A549 (cell line): ENCODE results near the gene GOLGA6L2. TPM values are rescaled to one million over a fixed set of nuclear protein-coding genes. Genes with fewer than 3 reads are reported as not detected.

ENCODE experiments used
- ATAC-seq, 2 experiments: fragments of 200-7000 bp in 1 of 2; fragments of >200 bp in 1 of 2; cut with Nextera tagmentation in 1 of 2; cut with Tn5 transposase in 1 of 2; 3 replicates each; pipeline versions ENCODE4 v1.8.0 to v1.9.1; 2018 to 2020; ENCODE audit warnings: mild to moderate bottlenecking in 1 of 2, moderate library complexity in 1 of 2
- CTCF ChIA-PET: fragments of 300-600 bp; sonication (Branson Sonifier 250); formaldehyde crosslinking; extraction: SDS; loops from one replicate; lab custom pipeline; 2021; ENCODE audit warnings: antibody characterized with exemption, inconsistent platforms; lab: Yijun Ruan, JAX
- POLR2A ChIA-PET: fragments of 350-600 bp; formaldehyde crosslinking; extraction: SDS; loops from one replicate; lab custom pipeline; 2021; ENCODE audit warnings: antibody characterized with exemption, inconsistent platforms; lab: Yijun Ruan, JAX
- DNase-seq, 2 experiments: peaks; one replicate each; pipeline versions ENCODE4 v3.0.0 to v3.0.0-alpha.2; 2011 to 2016; ENCODE audit warnings: low read depth in 1 of 2, low spot score in 1 of 2
- FAIRE-seq: peaks from 2 replicates; lab custom pipeline; 2011; peaks lifted over from hg19 to GRCh38; lab: Jason Lieb, UNC
- H3K27ac ChIP-seq, 2 experiments: fragments of >200 bp; sonication (Bioruptor Twin); formaldehyde crosslinking; 3 replicates each; pipeline ENCODE4 v1.5.1; 2016 to 2017
- H3K4me1 ChIP-seq: fragments of >200 bp; sonication (Bioruptor Twin); formaldehyde crosslinking; 3 replicates; pipeline ENCODE4 v1.6.1; 2016
- H3K4me2 ChIP-seq: fragments of >200 bp; sonication (Bioruptor Twin); formaldehyde crosslinking; 3 replicates; pipeline ENCODE4 v1.6.1; 2016
- H3K4me3 ChIP-seq: fragments of >200 bp; sonication (Bioruptor Twin); formaldehyde crosslinking; 3 replicates; pipeline ENCODE4 v1.5.1; 2016
- H3K9me3 ChIP-seq: fragments of >200 bp; sonication (Bioruptor Twin); formaldehyde crosslinking; 3 replicates; pipeline ENCODE4 v1.6.1; 2016
- ATOH8 ChIP-seq: fragments of 250-450 bp; sonication (Bioruptor Pico); IDR thresholded peaks from 2 replicates; pipeline ENCODE4 v1.5.0; 2020; ENCODE audit warnings: low read depth, mild to moderate bottlenecking, moderate library complexity
- CBX2 ChIP-seq: fragments of 200-600 bp; sonication (generic); IDR thresholded peaks from 2 replicates; pipeline ENCODE4 v1.6.1; 2016; ENCODE audit warnings: low read depth, mild to moderate bottlenecking, borderline replicate concordance
- CEBPB ChIP-seq, 2 experiments: fragments of >200 bp in 1 of 2; sonication (Bioruptor Twin) in 1 of 2; formaldehyde crosslinking in 1 of 2; IDR thresholded peaks; 2 replicates each; pipeline ENCODE4 v1.6.1; 2012 to 2016
- CHD2 ChIP-seq: fragments of 150-350 bp; IDR thresholded peaks from 2 replicates; pipeline ENCODE4 v1.6.1; 2014; ENCODE audit warnings: low read length; ENCODE audit not compliant: partially characterized antibody
- CTCF ChIP-seq: fragments of >200 bp; sonication (Bioruptor Twin); formaldehyde crosslinking; IDR thresholded peaks from 3 replicates; pipeline ENCODE4 v1.5.1; 2016
- EHMT2 ChIP-seq: fragments of 200-600 bp; sonication (generic); IDR thresholded peaks from 2 replicates; pipeline ENCODE4 v1.6.1; 2016; ENCODE audit warnings: antibody characterized with exemption, low read depth, mild to moderate bottlenecking, moderate library complexity
- ELK1 ChIP-seq: fragments of 150-350 bp; IDR thresholded peaks from 2 replicates; pipeline ENCODE4 v1.6.1; 2014; ENCODE audit warnings: low read depth, mild to moderate bottlenecking, low read length
- FOSB ChIP-seq: fragments of 250-450 bp; sonication (Bioruptor Pico); IDR thresholded peaks from 2 replicates; pipeline ENCODE4 v1.5.0; 2020; ENCODE audit warnings: mild to moderate bottlenecking, moderate library complexity
- FOSL2 ChIP-seq, 2 experiments: fragments of 450-650 bp in 1 of 2; fragments of >200 bp in 1 of 2; sonication (Bioruptor Twin) in 1 of 2; formaldehyde crosslinking; IDR thresholded peaks; 2 replicates each; pipeline versions ENCODE4 v1.5.0 to v1.6.1; 2016 to 2020; ENCODE audit warnings: mild to moderate bottlenecking in 1 of 2, moderate library complexity in 1 of 2
- GATA3 ChIP-seq: IDR thresholded peaks from 2 replicates; pipeline ENCODE4 v1.6.1; 2012; ENCODE audit warnings: borderline replicate concordance
- JUN ChIP-seq, 2 experiments: fragments of >200 bp; sonication (Bioruptor Twin); formaldehyde crosslinking; IDR thresholded peaks; 2 replicates in 1 of 2; 3 replicates in 1 of 2; pipeline ENCODE4 v1.6.1; 2016 to 2017
- JUNB ChIP-seq: fragments of >200 bp; sonication (Bioruptor Twin); formaldehyde crosslinking; IDR thresholded peaks from 2 replicates; pipeline ENCODE4 v1.6.1; 2016
- MAFK ChIP-seq: fragments of 450-650 bp; IDR thresholded peaks from 2 replicates; pipeline ENCODE4 v1.6.1; 2014; ENCODE audit not compliant: partially characterized antibody
- POLR2AphosphoS2 ChIP-seq: conservative IDR thresholded peaks from 2 replicates; pipeline ENCODE4 v1.6.1; 2012; ENCODE audit warnings: low read length, improper control_type of control experiment, inconsistent platforms
- RAD21 ChIP-seq, 2 experiments: fragments of >200 bp in 1 of 2; sonication (Bioruptor Twin) in 1 of 2; formaldehyde crosslinking in 1 of 2; IDR thresholded peaks in 1 of 2; conservative IDR thresholded peaks in 1 of 2; 2 replicates in 1 of 2; 3 replicates in 1 of 2; pipeline ENCODE4 v1.6.1; 2012 to 2018; ENCODE audit warnings: inconsistent platforms in 1 of 2
- RCOR1 ChIP-seq: fragments of 150-350 bp; IDR thresholded peaks from 2 replicates; pipeline ENCODE4 v1.6.1; 2014; ENCODE audit warnings: antibody characterized with exemption, low read length, low read depth
- REST ChIP-seq: fragments of 200-600 bp; sonication (generic); IDR thresholded peaks from 2 replicates; pipeline ENCODE4 v1.6.1; 2016; ENCODE audit warnings: antibody characterized with exemption, mild to moderate bottlenecking, moderate library complexity
- RFX5 ChIP-seq: fragments of 450-650 bp; IDR thresholded peaks from 2 replicates; pipeline ENCODE4 v1.7.1; 2014; ENCODE audit warnings: antibody characterized with exemption, mild to moderate bottlenecking, moderate library complexity
- RNF2 ChIP-seq: fragments of 200-600 bp; sonication (generic); IDR thresholded peaks from 2 replicates; pipeline ENCODE4 v1.6.1; 2016; ENCODE audit warnings: low read depth, mild to moderate bottlenecking, antibody characterized with exemption, moderate library complexity, borderline replicate concordance
- SREBF2 ChIP-seq: fragments of 450-650 bp; IDR thresholded peaks from 2 replicates; pipeline ENCODE4 v1.6.1; 2014; ENCODE audit warnings: mild to moderate bottlenecking, moderate library complexity
- TP53 ChIP-seq: fragments of 250-450 bp; sonication (Bioruptor Pico); IDR thresholded peaks from 2 replicates; pipeline ENCODE4 v1.5.0; 2021; ENCODE audit warnings: mild to moderate bottlenecking, moderate library complexity
- ZFP36 ChIP-seq: fragments of 450-650 bp; IDR thresholded peaks from 2 replicates; pipeline ENCODE4 v1.6.1; 2014; ENCODE audit warnings: borderline replicate concordance; ENCODE audit not compliant: partially characterized antibody
- ZSCAN20 ChIP-seq: fragments of 250-450 bp; sonication (Bioruptor Pico); IDR thresholded peaks from 2 replicates; pipeline ENCODE4 v1.8.0; 2022; ENCODE audit warnings: mild to moderate bottlenecking, moderate library complexity
- whole genome bisulfite sequencing: methylation state at CpG from one replicate; pipeline ENCODE4 v1.1.6; 2017; ENCODE audit errors: missing lambda C conversion rate; 5-methylcytosine and 5-hydroxymethylcytosine counted together
- polyA plus RNA-seq, 4 experiments: library from polyadenylated mRNA; depleted of rRNA in 3 of 4; stranded (reverse); fragments of >200 nt; fragmentation: RNase III in 1 of 4; extraction: RNeasy Plus Mini Kit Qiagen cat#74134 plus additional on column Dnase treatment in 1 of 4; gene quantifications; 2 replicates in 3 of 4; 3 replicates in 1 of 4; pipeline ENCODE4 v1.2.3, GENCODE V29; 2011 to 2017

GOLGA6L2 gene
- polyA plus RNA-seq, 2 of the 4 experiments (the other 2 are of a cell fraction): 0.03 TPM; not detected in 1

GRCh38 chr15:23402544-23402943 lies 44.5 kb downstream of the GOLGA6L2 start:
- peaks cover 5% of the 10 kb centered on the region; the same call in 1 of the 3 replicates for H3K9me3 ChIP-seq
- CTCF ChIA-PET: interaction anchor here (0.6 to 1.1 kb wide), 2 partner anchors 10 to 11 kb away, joined by 3 read pairs; no protein-coding TSS in a partner anchor
- H3K4me2 ChIP-seq: no peak overlapping the region
- no peaks in the 10 kb centered on the region for H3K4me1 ChIP-seq
- DNase-seq (no peak), ATAC-seq (peak in 1 of 2 experiments; percentile 24; a peak in 1 of 6 replicates), FAIRE-seq (no peak)
- no peak overlapping the region for H3K4me3 ChIP-seq
- WGBS: 31% methylated on average over 5 of the region's 5 CpGs
- no peak for TF ChIP-seq SREBF2
- TF ChIP-seq CEBPB (IDR thresholded peaks at IDR 0.05): no peak
- no peak for TF ChIP-seq ATOH8 (CRISPR knock-in tag)
- TF ChIP-seq EHMT2: no peak
- no peak for TF ChIP-seq ZFP36
- no peak for TF ChIP-seq REST
- TF ChIP-seq TP53 (CRISPR knock-in tag): no peak
- no peak for TF ChIP-seq CTCF
- TF ChIP-seq GATA3: no peak
- no peak for TF ChIP-seq MAFK
- TF ChIP-seq FOSB (CRISPR knock-in tag): no peak
- TF ChIP-seq RNF2: no peak
- TF ChIP-seq RCOR1: no peak
- no peak for TF ChIP-seq JUNB
- no peak for TF ChIP-seq CHD2
- H3K27ac ChIP-seq: no peak overlapping the region
- POLR2A ChIA-PET: no interaction called here

GRCh38 chr15:23402140-23402539 lies 44.9 kb downstream of the GOLGA6L2 start:
- ATAC-seq (no peak; a peak in 1 of 6 replicates), FAIRE-seq (no peak), DNase-seq (no peak)
- no peak overlapping the region for H3K4me2 ChIP-seq
- peaks cover 5% of the 10 kb centered on the region; the same call in 1 of the 3 replicates for H3K9me3 ChIP-seq
- H3K27ac ChIP-seq: no peak overlapping the region
- no peaks in the 10 kb centered on the region for H3K4me1 ChIP-seq
- ChIA-PET CTCF (interaction anchor here (0.6 kb wide), 1 partner anchor 11 kb away, joined by 3 read pairs; no protein-coding TSS in a partner anchor), POLR2A (no interaction called here)
- WGBS: 54% methylated on average over 2 of the region's 2 CpGs
- H3K4me3 ChIP-seq: no peak overlapping the region
- TF ChIP-seq RAD21 (conservative IDR thresholded peaks at IDR 0.05 in 1 of 2, IDR thresholded peaks at IDR 0.05 in 1 of 2) (no peak), TP53 (CRISPR knock-in tag) (no peak), JUN (IDR thresholded peaks at IDR 0.05) (no peak), REST (no peak), RNF2 (no peak), ZSCAN20 (CRISPR knock-in tag) (no peak), POLR2AphosphoS2 (no peak), RFX5 (no peak), ELK1 (no peak), FOSL2 (IDR thresholded peaks at IDR 0.05) (no peak), FOSL2 (CRISPR knock-in tag; IDR thresholded peaks at IDR 0.05) (no peak), EHMT2 (no peak), CBX2 (no peak), ATOH8 (CRISPR knock-in tag) (no peak)
